GM15510 (cell line): ENCODE results near the gene VIT.

Experiments
- POLR2A ChIP-seq: IDR thresholded peaks from 3 replicates; pipeline ENCODE4 v1.6.1; 2011; ENCODE audit warnings: borderline replicate concordance; ENCODE audit not compliant: insufficient read length; ENCODE audit errors: extremely low read depth

The VIT gene

DNA sequence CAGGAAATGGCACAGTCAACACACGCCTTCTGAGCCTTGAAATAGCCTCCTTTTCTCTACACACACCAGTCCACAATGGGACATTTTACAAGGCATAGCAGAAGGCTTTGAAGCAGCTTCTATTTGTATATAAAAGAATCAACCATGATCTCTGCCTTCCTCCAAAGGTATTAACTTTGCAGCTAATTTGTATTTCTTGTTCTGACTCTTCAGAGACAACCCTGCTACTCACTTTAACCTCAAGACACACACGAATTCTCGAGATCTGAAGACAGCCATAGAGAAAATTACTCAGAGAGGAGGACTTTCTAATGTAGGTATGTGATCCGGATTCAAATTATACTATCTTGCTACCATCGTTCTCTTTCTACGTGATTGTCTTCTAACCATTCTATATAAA is 104.6 kb downstream of the VIT start:
- TF ChIP-seq POLR2A = no peak

DNA sequence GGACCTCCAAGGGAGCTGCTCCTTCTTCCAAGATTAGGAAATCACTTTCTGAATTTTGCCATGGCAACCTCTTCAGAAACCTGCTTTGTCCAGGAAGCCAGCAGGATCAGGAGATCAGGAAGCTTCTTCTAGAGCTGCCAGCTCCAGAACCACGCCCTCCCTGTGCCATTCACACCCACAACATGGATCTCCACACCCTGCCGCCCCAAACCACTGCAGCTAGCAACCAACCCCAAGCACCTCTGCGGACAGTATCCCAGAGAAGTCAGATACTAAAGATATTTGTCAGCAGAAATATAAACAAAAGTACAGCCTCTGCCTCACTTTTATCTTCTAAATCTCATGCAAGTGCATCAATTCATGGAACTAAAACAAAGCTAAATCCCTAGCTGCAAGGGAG is 106.4 kb downstream of the VIT start:
- no peak for TF ChIP-seq POLR2A

DNA sequence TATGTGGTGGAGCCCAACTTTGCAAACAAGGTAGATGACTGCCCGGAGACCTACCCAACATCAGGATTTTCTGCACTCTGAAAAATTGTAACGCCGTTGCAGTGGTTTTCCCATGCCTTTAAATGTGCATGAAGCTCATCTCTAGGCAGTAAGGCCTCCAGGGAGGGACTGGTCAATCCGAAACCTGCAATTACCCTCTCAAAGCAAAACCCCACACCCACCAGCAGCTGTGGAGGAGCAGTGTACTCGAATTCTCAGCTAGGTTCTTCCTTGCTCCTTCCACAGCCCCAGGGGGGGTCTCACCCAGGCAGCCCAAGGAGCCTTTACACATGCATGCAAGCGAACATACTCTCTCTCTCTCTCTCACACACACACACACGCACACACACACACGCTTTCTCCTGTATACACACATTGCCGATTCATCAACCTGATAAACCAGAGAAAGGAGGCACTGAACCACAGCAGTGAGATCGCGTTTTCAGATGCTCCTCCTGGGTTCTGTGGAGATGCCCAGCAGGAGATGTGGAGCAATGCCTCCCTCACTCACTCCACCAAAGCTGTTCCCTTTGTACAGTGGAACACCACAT is 109.2 kb downstream of the VIT start:
- no peak for TF ChIP-seq POLR2A

DNA sequence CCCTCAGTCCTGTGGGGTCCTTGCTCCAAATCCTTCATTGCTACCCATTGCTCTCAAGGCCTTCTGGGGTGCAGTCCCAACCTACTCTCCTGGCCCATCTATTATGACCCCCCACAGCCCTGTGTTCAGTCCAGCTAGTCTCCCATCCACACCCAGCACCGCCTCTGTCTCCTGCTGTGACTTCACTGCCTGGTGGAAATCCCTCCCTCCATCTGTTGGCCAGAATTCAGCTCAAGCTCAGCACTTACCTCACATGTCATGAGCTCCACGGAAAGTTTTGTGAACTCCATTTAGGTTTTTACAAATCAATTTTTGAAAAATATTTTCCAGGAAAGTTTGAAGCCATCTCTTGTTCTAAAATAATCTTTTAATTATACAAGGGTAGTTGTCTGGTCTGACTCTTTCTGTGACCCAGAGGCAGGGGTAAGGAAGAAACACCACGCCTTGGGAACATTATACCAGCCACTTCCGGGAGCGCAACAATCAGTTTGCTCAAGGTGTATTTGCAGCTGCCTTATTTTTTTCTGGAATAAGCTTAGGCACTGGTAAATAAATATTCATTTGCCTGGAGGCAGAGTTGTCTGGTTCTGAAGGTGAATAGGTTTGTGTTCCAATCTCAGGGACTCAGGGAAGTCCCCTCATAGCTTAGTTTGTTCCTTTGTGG is 110.8 kb downstream of the VIT start:
- TF ChIP-seq POLR2A = no peak

DNA sequence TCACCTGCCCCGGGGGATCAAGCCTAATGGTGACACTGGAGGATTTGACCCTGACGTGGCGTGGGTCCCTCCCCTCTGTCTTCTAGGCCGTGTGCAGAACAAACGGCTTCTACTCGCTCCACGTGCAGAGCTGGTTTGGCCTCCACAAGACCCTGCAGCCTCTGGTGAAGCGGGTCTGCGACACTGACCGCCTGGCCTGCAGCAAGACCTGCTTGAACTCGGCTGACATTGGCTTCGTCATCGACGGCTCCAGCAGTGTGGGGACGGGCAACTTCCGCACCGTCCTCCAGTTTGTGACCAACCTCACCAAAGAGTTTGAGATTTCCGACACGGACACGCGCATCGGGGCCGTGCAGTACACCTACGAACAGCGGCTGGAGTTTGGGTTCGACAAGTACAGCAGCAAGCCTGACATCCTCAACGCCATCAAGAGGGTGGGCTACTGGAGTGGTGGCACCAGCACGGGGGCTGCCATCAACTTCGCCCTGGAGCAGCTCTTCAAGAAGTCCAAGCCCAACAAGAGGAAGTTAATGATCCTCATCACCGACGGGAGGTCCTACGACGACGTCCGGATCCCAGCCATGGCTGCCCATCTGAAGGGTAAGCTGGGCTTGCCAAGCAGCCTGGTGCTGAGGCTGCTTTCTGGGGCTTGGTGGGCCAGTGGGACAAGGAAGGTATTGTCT is 112.0 kb downstream of the VIT start:
- TF ChIP-seq POLR2A = no peak

DNA sequence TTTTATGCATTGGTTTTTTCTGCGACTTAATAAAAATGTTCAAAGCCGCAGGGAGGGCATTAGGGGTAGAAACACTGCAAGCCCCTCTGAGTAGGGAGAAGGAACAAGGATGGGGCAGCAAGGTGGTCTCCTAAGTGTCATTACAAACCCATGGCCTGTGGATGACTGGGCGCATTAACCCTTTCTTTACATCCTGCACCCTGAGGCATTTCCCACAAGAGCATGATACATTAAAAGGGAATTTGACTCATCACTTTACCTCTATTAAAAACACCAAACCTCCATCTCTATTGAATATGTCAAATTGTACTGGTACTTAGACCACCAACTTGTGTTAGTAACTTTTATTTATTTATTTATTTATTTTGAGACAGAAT is 112.5 kb downstream of the VIT start:
- no peak for TF ChIP-seq POLR2A

DNA sequence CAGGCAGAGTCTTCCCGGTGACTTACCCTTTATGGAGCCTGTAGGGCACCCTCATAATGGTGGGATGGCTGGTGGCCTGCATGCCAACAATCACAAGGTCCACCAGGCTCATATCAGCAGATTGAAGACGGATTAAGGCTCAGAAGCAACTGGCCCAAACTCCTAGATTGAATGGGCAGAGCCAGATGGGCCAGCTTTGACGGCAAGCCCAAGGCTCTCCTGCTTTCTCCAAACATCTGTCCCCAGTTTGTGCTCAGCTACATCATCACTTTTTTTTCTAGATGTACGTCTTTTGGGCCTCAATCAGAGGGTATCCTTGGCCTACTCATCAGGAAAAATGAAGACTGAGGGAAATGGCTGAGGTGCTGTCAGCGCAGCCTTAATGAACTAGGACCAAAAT is 114.6 kb downstream of the VIT start:
- no peak for TF ChIP-seq POLR2A

DNA sequence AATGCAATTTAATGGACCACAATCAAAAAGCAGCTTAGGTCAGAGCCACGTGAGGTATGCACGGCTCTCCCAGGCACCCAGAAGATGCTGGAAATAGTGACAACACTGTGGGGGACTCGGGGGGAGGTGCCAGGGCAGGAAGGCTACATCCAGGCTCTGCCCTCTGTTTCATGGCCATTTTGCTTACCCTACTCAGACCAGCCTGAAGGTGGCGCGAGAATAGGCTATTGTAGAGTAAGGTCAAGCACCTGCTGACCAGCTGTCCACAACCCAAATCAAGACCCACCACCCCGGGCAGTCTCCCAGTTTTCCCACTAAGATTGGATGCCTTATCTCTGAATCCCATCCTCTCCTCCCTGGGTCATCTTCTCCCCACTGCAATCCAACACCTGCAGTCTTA is 115.7 kb downstream of the VIT start:
- no peak for TF ChIP-seq POLR2A

DNA sequence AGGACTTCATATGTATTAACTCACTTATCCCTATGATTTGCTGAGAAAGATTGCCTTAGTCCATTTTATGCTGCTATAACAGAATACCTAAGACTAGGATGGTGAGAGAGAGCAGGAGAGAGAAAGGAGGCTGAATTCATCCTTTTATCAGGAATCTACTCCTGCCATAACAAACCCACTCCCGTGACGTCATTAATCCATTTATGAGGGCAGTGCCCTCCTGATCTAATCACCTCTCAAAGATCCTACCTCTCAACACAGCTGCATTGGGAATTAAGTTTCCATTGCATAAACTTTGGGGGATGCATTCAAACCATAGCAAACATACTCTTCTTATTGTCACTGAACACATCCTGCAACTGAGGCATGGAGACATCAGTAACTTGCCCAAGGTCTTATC is 122.0 kb downstream of the VIT start:
- no peak for TF ChIP-seq POLR2A

DNA sequence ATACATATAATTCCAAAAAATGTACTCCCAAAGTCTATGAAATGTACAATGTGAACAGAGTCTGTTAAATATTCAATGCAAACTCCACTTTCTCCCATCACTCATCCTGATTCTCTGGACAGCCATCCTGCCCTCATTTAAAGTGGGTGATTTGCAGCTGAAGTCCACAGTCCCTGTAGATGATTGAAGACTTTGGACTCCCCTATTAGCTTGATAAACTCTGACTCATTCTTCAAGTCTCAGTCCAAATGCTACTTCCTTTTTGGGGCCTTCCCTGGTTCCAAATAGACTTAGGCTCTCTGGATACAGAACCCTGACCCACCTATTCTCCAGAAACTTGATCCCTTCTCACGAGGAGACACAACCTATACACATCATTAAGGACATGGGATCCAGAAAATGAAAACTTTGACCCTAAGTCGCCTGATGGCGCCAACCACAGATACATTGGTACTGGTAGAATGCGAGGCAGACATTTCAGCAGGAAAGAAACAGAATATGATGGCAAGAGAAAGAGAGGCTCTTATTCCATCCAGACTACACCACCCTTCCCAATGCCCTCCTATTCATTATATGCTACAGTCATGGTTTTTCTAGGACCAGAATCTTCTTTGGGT is 122.7 kb downstream of the VIT start:
- TF ChIP-seq POLR2A = no peak

DNA sequence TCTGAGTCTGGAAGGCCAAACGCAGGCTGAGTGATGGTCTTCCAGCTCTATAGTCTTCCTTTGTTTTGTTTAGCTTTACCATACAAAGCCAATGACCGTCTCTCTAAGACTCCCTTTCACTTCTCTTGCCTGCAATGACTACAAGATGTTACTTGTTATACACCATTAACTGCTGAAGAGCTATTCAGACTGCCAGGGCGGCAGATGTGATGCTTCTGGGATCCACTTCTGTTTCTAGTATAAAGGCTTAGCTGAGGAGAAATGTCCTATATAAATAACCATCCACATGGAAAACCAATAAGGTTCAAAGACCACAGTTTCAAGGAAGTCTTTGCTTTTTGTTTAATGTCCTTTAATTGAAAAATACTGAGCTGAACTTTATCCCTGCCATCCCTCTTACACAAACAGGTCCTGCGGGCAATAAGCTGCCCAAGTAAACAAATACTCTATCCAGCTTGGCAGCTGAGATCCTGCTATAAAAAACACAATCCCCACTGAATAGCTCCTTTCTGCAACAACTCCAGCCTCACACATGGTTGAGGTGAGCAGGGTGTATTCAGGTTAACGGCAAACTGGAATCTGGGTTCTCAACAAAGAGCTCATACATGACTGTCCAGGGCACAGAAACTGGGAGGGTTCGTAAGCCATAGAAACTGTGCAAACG is 124.6 kb downstream of the VIT start:
- no peak for TF ChIP-seq POLR2A

DNA sequence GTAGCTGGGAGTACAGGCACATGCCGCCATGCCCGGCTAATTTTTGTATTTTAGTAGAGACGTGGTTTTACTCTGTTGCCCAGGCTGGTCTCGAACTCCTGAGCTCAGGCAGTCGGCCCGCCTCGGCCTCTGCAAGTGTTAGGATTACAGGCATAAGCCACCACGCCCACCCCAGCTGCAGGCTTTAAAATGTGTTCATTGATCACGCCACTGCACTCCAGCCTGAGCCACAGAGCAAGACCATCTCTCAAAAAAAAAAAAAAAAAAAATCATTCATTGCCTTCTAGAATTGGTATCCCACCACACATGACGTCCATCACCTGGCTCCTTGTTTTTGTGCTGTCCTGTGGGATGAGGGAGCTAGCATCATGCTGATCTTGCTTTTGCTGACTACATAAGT is 127.4 kb downstream of the VIT start:
- TF ChIP-seq POLR2A = no peak

DNA sequence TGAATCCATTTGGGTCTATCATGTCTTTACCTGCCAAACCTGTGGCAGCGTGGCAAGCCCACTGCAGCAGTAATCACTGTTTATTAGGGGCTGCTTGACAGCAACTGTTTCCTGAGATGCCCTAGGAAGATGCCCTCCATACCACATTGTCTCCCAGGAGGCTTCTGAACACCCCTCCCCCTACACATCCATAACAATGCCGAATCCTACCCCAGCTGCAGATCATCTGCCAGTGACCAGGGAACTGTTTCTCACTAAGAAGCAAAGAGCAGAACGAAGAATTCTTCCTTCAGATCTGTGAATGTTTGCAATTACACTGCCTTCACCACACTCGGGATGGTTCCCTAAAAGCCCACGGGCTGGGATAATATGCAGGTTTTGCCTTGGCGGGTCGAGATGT is 127.8 kb downstream of the VIT start:
- TF ChIP-seq POLR2A = no peak

DNA sequence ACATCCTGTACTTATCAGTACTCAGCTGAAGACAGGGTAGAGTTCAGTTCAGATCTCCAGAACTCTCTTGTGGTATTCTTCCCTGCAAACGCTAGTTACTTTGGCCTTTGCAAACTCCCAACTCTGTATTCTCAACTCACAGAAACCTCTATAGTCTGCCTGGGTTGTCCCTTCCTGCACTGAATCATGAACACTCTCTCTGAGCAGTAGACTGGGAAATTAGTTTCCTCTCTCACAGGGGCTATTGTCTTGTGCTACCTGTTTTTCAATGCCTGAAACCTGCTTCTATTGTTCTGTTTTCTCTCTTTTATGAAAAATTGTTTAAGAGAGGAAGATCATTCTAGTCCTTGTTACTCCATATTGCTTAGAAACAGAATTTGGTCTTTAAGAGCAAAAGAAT is 134.7 kb downstream of the VIT start:
- no peak for TF ChIP-seq POLR2A

DNA sequence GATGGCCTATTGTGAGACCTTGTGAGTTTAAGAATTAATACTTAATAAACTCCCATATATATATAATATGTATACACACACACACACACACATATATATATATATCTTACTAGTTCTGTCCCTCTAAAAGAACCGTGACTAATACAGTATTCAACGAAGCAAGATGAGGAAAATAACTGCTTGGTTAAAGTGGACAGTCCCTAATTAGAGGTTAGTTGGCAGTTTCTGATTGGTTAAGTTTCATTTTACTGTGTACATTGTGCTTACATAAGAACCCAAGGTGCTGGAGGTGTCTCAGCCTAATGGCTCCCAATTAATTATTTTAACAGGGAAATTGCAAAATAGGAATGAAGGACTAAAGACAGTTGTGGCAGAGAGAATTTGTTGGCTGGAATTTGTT is 137.7 kb downstream of the VIT start:
- no peak for TF ChIP-seq POLR2A
